Cardiac muscle cell (in vitro differentiated cells and primary cell): Measurements from ENCODE around the gene KREMEN2. TPM values are rescaled to one million over a fixed set of nuclear protein-coding genes. Genes with fewer than 3 reads are reported as not detected.

Experiments used
- DNase-seq, 2 donors: peaks; one replicate each; pipeline versions ENCODE4 v3.0.0 to v3.0.0-alpha.2; 2010 to 2017; ENCODE audit warnings: low read depth in 1 of 2, low spot score in 1 of 2
- H3K27ac ChIP-seq: fragments of 200-600 bp; sonication (generic); 2 replicates; pipeline ENCODE4 v1.5.1; 2016
- H3K27me3 ChIP-seq: fragments of 200-600 bp; sonication (generic); 2 replicates; pipeline ENCODE4 v1.6.0; 2016; ENCODE audit warnings: control low read depth
- H3K36me3 ChIP-seq: fragments of 200-600 bp; sonication (generic); 2 replicates; pipeline ENCODE4 v1.5.1; 2016; ENCODE audit warnings: control low read depth
- H3K4me1 ChIP-seq: fragments of 200-600 bp; sonication (generic); 2 replicates; pipeline ENCODE4 v1.8.1; 2017; ENCODE audit warnings: low read depth, mild to moderate bottlenecking, mixed run types
- H3K4me3 ChIP-seq: fragments of 200-600 bp; sonication (generic); 2 replicates; pipeline ENCODE4 v1.5.1; 2016; ENCODE audit warnings: mild to moderate bottlenecking
- H3K9me3 ChIP-seq: fragments of 200-600 bp; sonication (generic); 2 replicates; pipeline ENCODE4 v1.5.1; 2017; ENCODE audit warnings: low read depth, mild to moderate bottlenecking, control low read depth
- polyA plus RNA-seq: library from polyadenylated mRNA; unstranded; fragments of >200 nt; fragmentation: Nextera tagmentation; extraction: Ambion mirVana; gene quantifications from 2 replicates; pipeline ENCODE4 v1.2.1, GENCODE V29; 2016
- total RNA-seq: library from RNA; depleted of rRNA; stranded (reverse); fragments of >200 nt; gene quantifications from 2 replicates; pipeline ENCODE4 v1.2.3, GENCODE V29; 2016
- TF ChIP-seq, protein P1 (sequence below): IDR thresholded peaks from 2 replicates; pipeline ENCODE4 v1.5.1; 2012; ENCODE audit warnings: low read depth, mild to moderate bottlenecking, low read length

Gene KREMEN2
- total and polyA plus RNA-seq, 2 experiments from 2014 or later: 2.5 to 3.9 TPM

DNA sequence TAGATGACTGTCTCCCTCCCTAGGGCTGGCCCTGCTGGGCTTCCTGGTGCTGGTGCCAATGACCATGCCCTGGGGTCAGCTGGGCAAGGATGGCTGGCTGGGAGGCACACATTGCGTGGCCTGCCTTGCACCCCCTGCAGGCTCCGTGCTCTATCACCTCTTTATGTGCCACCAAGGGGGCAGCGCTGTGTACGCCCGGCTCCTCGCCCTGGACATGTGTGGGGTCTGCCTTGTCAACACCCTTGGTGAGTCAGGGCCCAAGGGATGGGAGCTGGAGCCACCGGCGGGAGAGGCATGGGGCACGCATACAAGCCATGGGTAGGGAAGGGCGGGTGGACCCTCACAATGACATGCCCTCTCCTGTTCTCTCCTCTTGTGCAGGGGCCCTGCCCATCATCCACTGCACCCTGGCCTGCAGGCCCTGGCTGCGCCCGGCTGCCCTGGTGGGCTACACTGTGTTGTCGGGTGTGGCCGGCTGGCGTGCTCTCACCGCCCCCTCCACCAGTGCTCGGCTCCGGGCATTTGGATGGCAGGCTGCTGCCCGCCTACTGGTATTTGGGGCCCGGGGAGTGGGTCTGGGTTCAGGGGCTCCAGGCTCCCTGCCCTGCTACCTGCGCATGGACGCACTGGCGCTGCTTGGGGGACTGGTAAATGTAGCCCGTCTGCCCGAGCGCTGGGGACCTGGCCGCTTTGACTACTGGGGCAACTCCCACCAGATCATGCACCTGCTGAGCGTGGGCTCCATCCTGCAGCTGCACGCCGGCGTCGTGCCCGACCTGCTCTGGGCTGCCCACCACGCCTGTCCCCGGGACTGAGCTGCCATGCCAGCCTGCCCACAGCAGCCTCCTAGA lies 7.3 kb downstream of the KREMEN2 start:
- Histone ChIP-seq H3K36me3 (no peaks in the 10 kb centered on the region), H3K27ac (no peak overlapping the region), H3K27me3 (peaks cover 14% of the 10 kb centered on the region), H3K4me3 (no peak overlapping the region), H3K4me1 (no peaks in the 10 kb centered on the region), H3K9me3 (no peaks in the 10 kb centered on the region)
- TF ChIP-seq, protein P1, sequence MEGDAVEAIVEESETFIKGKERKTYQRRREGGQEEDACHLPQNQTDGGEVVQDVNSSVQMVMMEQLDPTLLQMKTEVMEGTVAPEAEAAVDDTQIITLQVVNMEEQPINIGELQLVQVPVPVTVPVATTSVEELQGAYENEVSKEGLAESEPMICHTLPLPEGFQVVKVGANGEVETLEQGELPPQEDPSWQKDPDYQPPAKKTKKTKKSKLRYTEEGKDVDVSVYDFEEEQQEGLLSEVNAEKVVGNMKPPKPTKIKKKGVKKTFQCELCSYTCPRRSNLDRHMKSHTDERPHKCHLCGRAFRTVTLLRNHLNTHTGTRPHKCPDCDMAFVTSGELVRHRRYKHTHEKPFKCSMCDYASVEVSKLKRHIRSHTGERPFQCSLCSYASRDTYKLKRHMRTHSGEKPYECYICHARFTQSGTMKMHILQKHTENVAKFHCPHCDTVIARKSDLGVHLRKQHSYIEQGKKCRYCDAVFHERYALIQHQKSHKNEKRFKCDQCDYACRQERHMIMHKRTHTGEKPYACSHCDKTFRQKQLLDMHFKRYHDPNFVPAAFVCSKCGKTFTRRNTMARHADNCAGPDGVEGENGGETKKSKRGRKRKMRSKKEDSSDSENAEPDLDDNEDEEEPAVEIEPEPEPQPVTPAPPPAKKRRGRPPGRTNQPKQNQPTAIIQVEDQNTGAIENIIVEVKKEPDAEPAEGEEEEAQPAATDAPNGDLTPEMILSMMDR: no peak
- DNase-seq: no peak

DNA sequence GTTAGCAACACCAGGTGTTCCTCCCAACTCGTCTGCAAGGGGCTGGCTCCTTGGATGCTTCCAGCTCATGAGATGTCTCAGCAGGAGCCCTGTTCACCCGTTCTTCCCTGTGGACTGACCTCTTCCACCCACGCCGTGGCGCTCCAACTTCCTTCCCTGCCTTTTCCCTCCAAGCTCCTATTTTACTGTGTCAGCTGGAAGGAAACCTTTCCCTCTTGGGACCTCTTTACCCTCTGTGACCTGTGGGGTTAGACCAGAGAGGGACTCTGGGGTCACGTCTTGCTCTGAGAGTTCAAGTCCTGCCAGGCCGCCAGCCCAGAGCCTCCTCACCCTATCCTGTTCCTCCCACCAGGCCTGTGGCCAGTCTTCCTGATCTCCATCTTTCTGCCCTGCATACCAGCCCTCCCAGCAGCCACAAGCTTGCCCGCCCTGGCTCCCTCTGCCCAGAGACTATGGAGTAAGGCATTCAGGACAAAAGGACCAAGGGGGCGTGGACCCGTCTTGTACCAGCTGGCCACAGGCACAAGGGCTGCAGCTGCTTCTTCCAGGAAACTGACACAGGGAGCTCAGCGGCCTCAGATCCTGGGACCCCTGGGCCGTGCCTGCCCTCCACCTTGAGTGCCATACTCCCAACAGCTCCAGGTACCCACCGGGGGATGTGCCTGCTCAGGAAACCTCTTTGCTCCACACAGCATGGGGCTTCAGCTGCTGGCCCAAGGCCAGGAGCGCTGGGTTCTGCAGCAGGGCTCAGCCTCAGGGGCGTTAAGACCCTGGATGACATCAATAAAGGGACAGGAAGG lies 8.1 kb downstream of the KREMEN2 start:
- no peaks in the 10 kb centered on the region for H3K4me1 ChIP-seq

DNA sequence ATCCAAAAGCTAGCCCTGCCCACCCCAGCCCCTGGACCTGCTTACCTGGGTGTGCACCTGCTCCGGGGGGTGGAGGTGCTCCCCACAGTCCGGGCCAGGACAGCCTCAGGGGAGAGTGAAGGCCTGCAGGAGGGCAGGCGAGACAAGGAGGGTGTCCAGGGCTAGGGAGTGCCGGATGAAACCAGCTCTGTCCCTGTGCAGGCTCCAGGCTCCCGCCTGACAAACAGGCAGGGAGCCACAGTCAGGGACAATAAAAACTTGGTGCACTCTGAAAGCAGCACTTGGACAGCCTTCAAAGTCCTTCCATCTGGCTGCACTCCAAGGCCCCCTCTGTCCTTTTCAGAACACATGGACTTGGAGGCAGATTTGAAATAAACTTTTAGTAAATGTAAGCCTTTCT lies 9.0 kb downstream of the KREMEN2 start:
- Histone ChIP-seq H3K4me3 (no peak overlapping the region), H3K27me3 (no peaks in the 10 kb centered on the region), H3K36me3 (no peaks in the 10 kb centered on the region), H3K4me1 (no peaks in the 10 kb centered on the region), H3K9me3 (no peaks in the 10 kb centered on the region), H3K27ac (no peak overlapping the region)
- DNase-seq: no peak
- TF ChIP-seq, protein P1: no peak

More for the DNA sequence above, 8.1 kb downstream of the KREMEN2 start:
- Histone ChIP-seq H3K9me3 (no peaks in the 10 kb centered on the region), H3K27me3 (peaks cover 6% of the 10 kb centered on the region), H3K27ac (no peak overlapping the region), H3K36me3 (no peaks in the 10 kb centered on the region), H3K4me3 (no peak overlapping the region)
- TF ChIP-seq, protein P1: no peak
- DNase-seq: no peak

DNA sequence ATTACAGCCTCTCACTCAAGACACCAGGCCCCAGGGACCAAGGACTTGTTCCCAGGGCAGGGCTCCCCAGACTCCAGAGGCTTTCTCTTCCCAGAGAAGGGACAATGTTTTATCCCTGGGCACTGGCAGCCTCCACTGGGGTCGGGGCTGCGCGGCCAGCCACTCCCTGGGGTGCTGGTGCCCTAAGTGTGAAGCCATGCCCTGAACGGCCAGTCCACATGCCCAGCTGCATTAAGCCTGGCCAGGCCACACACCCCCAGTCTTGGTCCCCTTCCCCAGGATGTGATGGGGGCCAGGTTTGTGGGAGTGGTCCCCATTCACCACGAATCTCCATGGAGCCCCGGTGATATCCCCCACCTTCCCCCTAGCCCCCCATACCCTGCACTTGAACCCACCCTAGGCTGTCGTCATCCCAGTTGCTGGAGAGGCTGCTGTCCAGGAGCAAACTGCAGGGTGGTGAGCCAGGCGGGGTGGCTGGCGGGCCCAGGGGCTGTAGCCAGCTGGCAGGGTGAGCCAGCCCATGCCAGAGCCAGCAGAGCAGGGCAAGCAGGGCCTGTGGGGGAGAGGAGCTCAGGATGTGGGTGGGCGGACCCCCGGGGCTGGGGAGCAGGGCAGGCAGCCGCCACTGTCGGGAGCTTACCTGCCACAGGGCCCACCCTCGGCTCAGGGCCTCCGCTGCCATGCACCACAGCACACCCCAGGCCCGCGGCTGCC lies 9.7 kb downstream of the KREMEN2 start:
- Histone ChIP-seq H3K27ac (no peak overlapping the region), H3K9me3 (no peaks in the 10 kb centered on the region), H3K4me3 (no peak overlapping the region), H3K4me1 (no peaks in the 10 kb centered on the region), H3K27me3 (no peaks in the 10 kb centered on the region), H3K36me3 (no peaks in the 10 kb centered on the region)
- TF ChIP-seq, protein P1: no peak
- no peak for DNase-seq

DNA sequence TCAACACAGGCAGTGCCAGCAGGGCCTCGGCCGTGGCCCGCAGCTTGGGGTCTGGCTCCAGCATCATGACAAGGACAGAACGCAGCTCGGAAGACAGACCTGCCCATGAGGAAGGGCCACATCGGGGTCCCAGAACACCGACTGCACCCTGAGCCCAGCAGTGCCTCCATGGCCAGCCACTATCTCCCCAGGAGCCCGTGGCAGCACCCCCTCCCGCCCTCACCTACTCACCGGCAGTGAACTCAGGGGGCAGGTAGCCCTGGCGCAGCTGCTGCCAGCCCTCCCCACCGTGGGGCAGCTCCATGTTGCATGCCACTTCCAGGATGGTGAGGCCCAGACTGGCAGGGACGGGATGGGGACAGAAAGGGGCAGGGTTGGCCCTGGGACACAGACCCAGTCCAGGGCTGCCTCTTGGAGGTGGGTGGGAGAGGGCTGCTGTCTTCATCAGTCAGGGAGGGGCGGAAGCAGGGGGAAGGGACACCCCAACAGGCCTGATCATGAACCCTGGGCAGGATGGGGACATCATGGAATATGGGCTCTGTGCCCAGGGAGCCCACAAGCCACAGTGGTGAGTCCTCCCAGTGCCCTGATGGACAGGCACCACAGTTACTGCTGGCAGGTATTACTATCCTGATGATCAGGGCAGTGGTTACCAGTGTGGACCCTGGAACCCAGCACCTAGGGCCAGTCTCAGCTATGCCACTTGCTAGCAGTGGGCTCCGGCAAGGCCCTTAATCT lies 10.4 kb downstream of the KREMEN2 start:
- Histone ChIP-seq H3K36me3 (no peaks in the 10 kb centered on the region), H3K4me3 (no peak overlapping the region)
- DNase-seq: no peak

More for the DNA sequence above, 10.4 kb downstream of the KREMEN2 start:
- no peaks in the 10 kb centered on the region for H3K9me3 ChIP-seq
- H3K4me1 ChIP-seq: no peaks in the 10 kb centered on the region
- H3K27ac ChIP-seq: no peak overlapping the region
- H3K27me3 ChIP-seq: no peaks in the 10 kb centered on the region
- TF ChIP-seq, protein P1: no peak
